NT2/D1 (cell line): Measurements from ENCODE around the gene RTTN.

Experiments used
- DNase-seq: peaks from one replicate; pipeline ENCODE4 v3.0.0-alpha.2; 2011; ENCODE audit warnings: low read depth, low spot score
- H3K27me3 ChIP-seq: 2 replicates; pipeline ENCODE4 v1.6.0; 2011; ENCODE audit warnings: mild to moderate bottlenecking; ENCODE audit not compliant: insufficient read length, insufficient read depth
- H3K36me3 ChIP-seq: 2 replicates; pipeline ENCODE4 v1.6.1; 2011; ENCODE audit warnings: mild to moderate bottlenecking, low read length, mixed read lengths; ENCODE audit not compliant: insufficient read depth, insufficient read length
- H3K4me1 ChIP-seq: 2 replicates; pipeline ENCODE4 v1.5.1; 2011; ENCODE audit not compliant: insufficient read depth, insufficient read length
- H3K4me3 ChIP-seq: 2 replicates; pipeline ENCODE4 v1.5.1; 2011; ENCODE audit warnings: low read depth; ENCODE audit not compliant: insufficient read length
- H3K9ac ChIP-seq: 2 replicates; pipeline ENCODE4 v1.6.0; 2011; ENCODE audit warnings: low read depth; ENCODE audit not compliant: insufficient read length
- H3K9me3 ChIP-seq: 2 replicates; pipeline ENCODE4 v1.5.1; 2011; ENCODE audit warnings: mild to moderate bottlenecking, low read length; ENCODE audit not compliant: insufficient read depth
- SUZ12 ChIP-seq: IDR thresholded peaks from 2 replicates; pipeline ENCODE4 v1.6.1; 2011; ENCODE audit not compliant: insufficient read length, insufficient read depth; ENCODE audit errors: extremely low read depth
- YY1 ChIP-seq: IDR thresholded peaks from 2 replicates; pipeline ENCODE4 v1.6.1; 2011; ENCODE audit not compliant: insufficient read length, insufficient read depth
- ZNF274 ChIP-seq: IDR thresholded peaks from 2 replicates; pipeline ENCODE4 v1.6.1; 2011; ENCODE audit warnings: mild to moderate bottlenecking, low read depth, low read length

RTTN gene

GRCh38 chr18:70089858-70090257 is 115.6 kb downstream of the RTTN start:
- Histone ChIP-seq H3K27me3 (no peaks in the 10 kb centered on the region), H3K36me3 (peaks cover 11% of the 10 kb centered on the region), H3K4me1 (no peaks in the 10 kb centered on the region), H3K4me3 (no peak overlapping the region), H3K9me3 (no peaks in the 10 kb centered on the region), H3K9ac (no peak overlapping the region)
- no peak for TF ChIP-seq YY1
- TF ChIP-seq ZNF274 = no peak
- no peak for TF ChIP-seq SUZ12
- no peak for DNase-seq

- Histone ChIP-seq H3K27me3 (no peaks in the 10 kb centered on the region), H3K36me3 (peaks cover 11% of the 10 kb centered on the region), H3K4me3 (no peak overlapping the region), H3K9ac (no peak overlapping the region), H3K4me1 (no peaks in the 10 kb centered on the region), H3K9me3 (no peaks in the 10 kb centered on the region)
- no peak for DNase-seq
- TF ChIP-seq SUZ12 (no peak), YY1 (no peak), ZNF274 (no peak)
These were observed 119.4 kb downstream of the RTTN start for GRCh38 chr18:70086085-70086484.

- Histone ChIP-seq H3K9me3 (no peaks in the 10 kb centered on the region), H3K4me1 (no peaks in the 10 kb centered on the region), H3K27me3 (no peaks in the 10 kb centered on the region), H3K36me3 (peaks cover 11% of the 10 kb centered on the region), H3K4me3 (no peak overlapping the region), H3K9ac (no peak overlapping the region)
- no peak for DNase-seq
- TF ChIP-seq ZNF274 (no peak), SUZ12 (no peak), YY1 (no peak)
These were observed 119.8 kb downstream of the RTTN start for GRCh38 chr18:70085641-70086040.

GRCh38 chr18:70082430-70082829 is 123.1 kb downstream of the RTTN start:
- H3K36me3 ChIP-seq = peaks cover 3% of the 10 kb centered on the region
- TF ChIP-seq SUZ12 (no peak), ZNF274 (no peak), YY1 (no peak)
- no peak for DNase-seq
- no peaks in the 10 kb centered on the region for H3K27me3 ChIP-seq
- H3K4me1 ChIP-seq = no peaks in the 10 kb centered on the region
- H3K9me3 ChIP-seq = no peaks in the 10 kb centered on the region
- H3K9ac ChIP-seq = no peak overlapping the region
- no peak overlapping the region for H3K4me3 ChIP-seq

- H3K4me3 ChIP-seq = no peak overlapping the region
These were observed 127.4 kb downstream of the RTTN start for GRCh38 chr18:70078106-70078505.

GRCh38 chr18:70075906-70076305 is 129.6 kb downstream of the RTTN start:
- Histone ChIP-seq H3K4me3 (no peak overlapping the region), H3K9ac (no peak overlapping the region), H3K27me3 (no peaks in the 10 kb centered on the region), H3K4me1 (no peaks in the 10 kb centered on the region), H3K36me3 (no peaks in the 10 kb centered on the region), H3K9me3 (no peaks in the 10 kb centered on the region)
- no peak for DNase-seq
- no peak for TF ChIP-seq SUZ12

More at GRCh38 chr18:70078106-70078505, 127.4 kb downstream of the RTTN start:
- Histone ChIP-seq H3K9me3 (no peaks in the 10 kb centered on the region), H3K36me3 (no peaks in the 10 kb centered on the region), H3K27me3 (no peaks in the 10 kb centered on the region), H3K4me1 (no peaks in the 10 kb centered on the region), H3K9ac (no peak overlapping the region)
- no peak for DNase-seq
- no peak for TF ChIP-seq ZNF274

- H3K27me3 ChIP-seq = no peaks in the 10 kb centered on the region
- no peak overlapping the region for H3K4me3 ChIP-seq
- no peak overlapping the region for H3K9ac ChIP-seq
- H3K9me3 ChIP-seq = no peaks in the 10 kb centered on the region
- TF ChIP-seq SUZ12 (no peak), ZNF274 (no peak), YY1 (no peak)
- no peaks in the 10 kb centered on the region for H3K36me3 ChIP-seq
- no peak for DNase-seq
- no peaks in the 10 kb centered on the region for H3K4me1 ChIP-seq
These were observed 131.4 kb downstream of the RTTN start for GRCh38 chr18:70074116-70074515.

- H3K4me1 ChIP-seq = no peaks in the 10 kb centered on the region
- TF ChIP-seq ZNF274 (no peak), SUZ12 (no peak), YY1 (no peak)
- H3K9ac ChIP-seq = no peak overlapping the region
- no peak overlapping the region for H3K4me3 ChIP-seq
- no peaks in the 10 kb centered on the region for H3K9me3 ChIP-seq
- no peak for DNase-seq
- H3K27me3 ChIP-seq = no peaks in the 10 kb centered on the region
- H3K36me3 ChIP-seq = peaks cover under 1% of the 10 kb centered on the region
These were observed 132.1 kb downstream of the RTTN start for GRCh38 chr18:70073432-70073831.
